Measurements from ENCODE around the gene CUL1.
A peak's percentile ranks its signal among the peaks of the same experiment; 100 is the strongest.

CUL1 gene

DNA sequence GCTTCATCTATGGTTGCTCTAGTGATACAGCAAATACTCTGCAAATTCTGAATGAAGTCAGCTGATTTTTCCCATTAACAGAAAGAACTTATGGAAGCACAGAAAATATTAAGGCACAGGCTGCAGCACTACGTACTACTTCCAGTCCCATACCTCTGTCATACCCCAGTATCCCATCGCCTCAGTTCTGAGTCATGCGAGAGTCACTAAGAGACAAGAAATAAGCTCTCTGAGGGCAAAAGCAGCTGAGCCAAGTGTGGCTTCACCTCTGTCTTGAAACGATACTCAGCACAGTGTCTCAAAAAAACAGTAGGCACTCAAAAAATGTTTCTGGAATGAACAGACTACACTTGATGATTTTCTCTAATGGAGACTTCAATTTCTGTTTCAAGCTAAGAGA is 137.2 kb downstream of the CUL1 start:
- peaks cover 93% of the 10 kb centered on the region for H3K79me2 ChIP-seq (ENCODE audit: insufficient read depth, low read depth)
- H3K27me3 ChIP-seq (ENCODE audit: insufficient read depth, low read depth), result no peaks in the 10 kb centered on the region
- H2AFZ ChIP-seq (ENCODE audit: low read depth), result no peak overlapping the region
- no peak overlapping the region for H3K9ac ChIP-seq
- H3K4me3 ChIP-seq (IDR thresholded peaks at IDR 0.05; ENCODE audit: insufficient read depth, low read depth, low read length), result no peak overlapping the region
- peaks cover 28% of the 10 kb centered on the region for H3K4me1 ChIP-seq (ENCODE audit: low read depth, poor library complexity, severe bottlenecking)
- no peak overlapping the region for H3K27ac ChIP-seq
- TF ChIP-seq CTCF (conservative IDR thresholded peaks at IDR 0.05; ENCODE audit: low read depth, low read length), result no peak
- no peak overlapping the region for H3K4me2 ChIP-seq
- H3K36me3 ChIP-seq (ENCODE audit: insufficient read depth), result peaks cover 4% of the 10 kb centered on the region
- H4K20me1 ChIP-seq (ENCODE audit: insufficient read depth), result no peaks in the 10 kb centered on the region; the same call in 1 of the 2 replicates

DNA sequence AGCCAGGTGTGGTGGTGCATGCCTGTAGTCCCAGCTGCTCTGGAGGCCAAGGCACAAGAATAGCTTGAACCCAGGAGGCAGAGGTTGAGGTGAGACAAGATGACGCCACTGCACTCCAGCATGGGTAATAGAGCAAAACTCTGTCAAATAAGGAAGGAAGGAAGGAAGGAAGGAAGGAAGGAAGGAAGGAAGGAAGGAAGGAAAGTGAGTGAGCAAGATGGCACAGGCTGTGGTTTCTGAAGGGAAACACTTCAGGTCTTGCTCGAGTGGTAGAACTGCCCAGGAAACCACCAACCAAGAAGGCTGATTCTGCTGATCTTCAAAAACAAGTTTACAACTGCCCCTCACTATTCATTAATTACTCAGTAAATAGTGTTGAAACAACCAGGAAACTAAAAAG is 140.2 kb downstream of the CUL1 start:
- TF ChIP-seq CTCF (conservative IDR thresholded peaks at IDR 0.05; ENCODE audit: low read depth, low read length), result no peak
- H3K4me2 ChIP-seq, result peak overlapping the region; percentile 43
- peak overlapping the region; percentile 34; the same call in 1 of the 2 replicates for H3K27ac ChIP-seq
- peaks cover 41% of the 10 kb centered on the region for H3K4me1 ChIP-seq (ENCODE audit: low read depth, poor library complexity, severe bottlenecking)
- H2AFZ ChIP-seq (ENCODE audit: low read depth), result no peak overlapping the region
- H3K79me2 ChIP-seq (ENCODE audit: insufficient read depth, low read depth), result peaks cover 93% of the 10 kb centered on the region
- H3K27me3 ChIP-seq (ENCODE audit: insufficient read depth, low read depth), result no peaks in the 10 kb centered on the region
- H3K36me3 ChIP-seq (ENCODE audit: insufficient read depth), result no peaks in the 10 kb centered on the region; the same call in 1 of the 2 replicates
- no peak overlapping the region for H3K9ac ChIP-seq
- H4K20me1 ChIP-seq (ENCODE audit: insufficient read depth), result no peaks in the 10 kb centered on the region
- no peak overlapping the region for H3K4me3 ChIP-seq (IDR thresholded peaks at IDR 0.05; ENCODE audit: insufficient read depth, low read depth, low read length)

DNA sequence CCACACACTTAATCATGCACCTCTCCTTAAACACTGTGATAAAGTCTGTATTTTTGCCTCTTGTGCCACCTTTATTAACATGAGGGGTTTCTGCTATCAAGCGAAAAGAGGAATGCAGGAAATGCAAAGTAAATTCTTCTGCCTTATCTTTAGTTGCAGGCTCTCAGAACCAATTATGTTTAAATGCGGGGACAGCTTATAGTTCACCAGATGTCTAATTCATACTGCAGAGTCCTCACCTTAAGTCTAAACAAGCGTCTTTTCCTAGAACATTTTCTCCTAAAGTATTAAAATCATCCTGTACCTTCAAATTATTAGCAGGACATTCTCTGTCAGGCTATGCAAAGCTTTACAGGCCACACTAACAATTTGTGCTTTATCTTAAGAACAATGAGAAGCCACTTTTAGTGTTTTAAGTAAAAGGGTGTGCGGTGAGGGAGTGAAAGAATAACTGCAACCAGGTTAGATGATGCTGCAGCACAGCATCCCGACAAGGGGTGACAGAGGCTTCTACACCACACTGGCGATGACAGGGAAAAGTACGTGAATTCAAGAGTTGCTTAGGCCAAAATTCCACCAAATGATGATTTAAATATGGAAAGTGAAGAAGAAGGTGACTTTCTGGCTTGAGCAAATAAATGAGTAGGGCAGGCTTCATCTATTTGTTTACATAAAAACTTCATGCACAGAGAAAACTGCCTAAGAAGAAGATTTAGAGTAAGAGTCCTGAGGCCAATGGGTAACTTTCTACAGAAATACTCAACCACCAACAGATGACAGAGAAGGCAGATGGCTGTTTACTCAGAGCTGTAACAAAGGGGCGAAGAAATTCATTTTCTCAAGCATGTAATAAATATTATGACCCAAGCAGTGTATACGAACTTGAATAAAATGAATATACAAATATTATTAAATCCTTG is 149.4 kb downstream of the CUL1 start:
- no peak for TF ChIP-seq CTCF (conservative IDR thresholded peaks at IDR 0.05; ENCODE audit: low read depth, low read length)
- Histone ChIP-seq H3K4me1 (ENCODE audit: low read depth, poor library complexity, severe bottlenecking) (peaks cover 22% of the 10 kb centered on the region), H2AFZ (ENCODE audit: low read depth) (no peak overlapping the region), H4K20me1 (ENCODE audit: insufficient read depth) (peaks cover 64% of the 10 kb centered on the region), H3K27me3 (ENCODE audit: insufficient read depth, low read depth) (no peaks in the 10 kb centered on the region), H3K36me3 (ENCODE audit: insufficient read depth) (peaks cover 2% of the 10 kb centered on the region; the same call in 1 of the 2 replicates), H3K79me2 (ENCODE audit: insufficient read depth, low read depth) (peaks cover 95% of the 10 kb centered on the region), H3K27ac (no peak overlapping the region), H3K9ac (no peak overlapping the region), H3K4me2 (no peak overlapping the region), H3K4me3 (IDR thresholded peaks at IDR 0.05; ENCODE audit: insufficient read depth, low read depth, low read length) (no peak overlapping the region)

DNA sequence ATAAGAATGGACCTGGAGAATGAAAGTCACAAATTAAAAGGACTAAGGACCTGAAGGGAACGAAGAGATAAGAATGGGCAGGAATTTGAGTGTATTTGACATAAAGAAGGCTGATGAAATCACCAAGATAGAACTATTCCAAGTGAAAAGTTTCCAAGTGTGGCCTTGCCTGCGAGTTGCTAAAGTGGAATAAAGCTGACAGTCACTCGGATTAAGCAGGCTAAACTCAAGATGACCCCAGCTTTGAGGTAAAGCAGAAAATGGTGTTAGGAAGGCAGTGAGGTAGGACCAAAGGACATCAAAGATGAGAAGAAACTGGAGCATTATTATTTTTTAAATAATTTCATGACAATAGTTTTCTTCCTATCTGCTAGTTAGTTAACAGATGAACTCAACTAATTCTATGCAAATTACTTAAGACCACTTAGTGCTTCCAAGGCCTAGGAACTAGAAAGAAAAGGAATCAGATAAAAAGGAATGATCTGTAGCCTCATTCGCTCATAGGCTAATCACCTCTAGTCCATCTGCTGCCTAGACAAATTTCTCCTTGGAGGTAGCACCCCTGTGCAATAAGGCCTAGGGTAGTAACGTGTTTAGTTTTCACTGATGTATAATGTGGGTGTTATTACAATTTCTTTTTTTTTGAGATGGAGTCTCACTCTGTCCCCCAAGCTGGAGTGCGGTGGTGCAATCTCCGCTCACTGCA is 150.8 kb downstream of the CUL1 start:
- H3K27ac ChIP-seq, result no peak overlapping the region
- H3K27me3 ChIP-seq (ENCODE audit: insufficient read depth, low read depth), result no peaks in the 10 kb centered on the region
- no peak overlapping the region for H3K4me2 ChIP-seq
- peaks cover 100% of the 10 kb centered on the region for H3K79me2 ChIP-seq (ENCODE audit: insufficient read depth, low read depth)
- no peak overlapping the region for H3K4me3 ChIP-seq (IDR thresholded peaks at IDR 0.05; ENCODE audit: insufficient read depth, low read depth, low read length)
- H2AFZ ChIP-seq (ENCODE audit: low read depth), result no peak overlapping the region
- TF ChIP-seq CTCF (conservative IDR thresholded peaks at IDR 0.05; ENCODE audit: low read depth, low read length), result no peak
- peaks cover 22% of the 10 kb centered on the region for H3K4me1 ChIP-seq (ENCODE audit: low read depth, poor library complexity, severe bottlenecking)
- H3K9ac ChIP-seq, result no peak overlapping the region
- H4K20me1 ChIP-seq (ENCODE audit: insufficient read depth), result peaks cover 72% of the 10 kb centered on the region
- peaks cover 2% of the 10 kb centered on the region; the same call in 1 of the 2 replicates for H3K36me3 ChIP-seq (ENCODE audit: insufficient read depth)

All from KMS-11 (cell line).